NCI-H748 (cell line): ENCODE measurements around the gene IL1R2.
"Not testable (repeated sequence)": the region's sequence is repeated elsewhere in the genome, so short reads cannot be mapped to it uniquely, and the experiment has no call there.

ENCODE experiments used
- DNase-seq: peaks from one replicate; lab custom pipeline; 2025; ENCODE audit not compliant: unreplicated experiment; lab: John Stamatoyannopoulos, UW

IL1R2 gene

GRCh38 chr2:102057502-102058292 is 65.9 kb downstream of the IL1R2 start:
- DNase-seq = no peak

DNA sequence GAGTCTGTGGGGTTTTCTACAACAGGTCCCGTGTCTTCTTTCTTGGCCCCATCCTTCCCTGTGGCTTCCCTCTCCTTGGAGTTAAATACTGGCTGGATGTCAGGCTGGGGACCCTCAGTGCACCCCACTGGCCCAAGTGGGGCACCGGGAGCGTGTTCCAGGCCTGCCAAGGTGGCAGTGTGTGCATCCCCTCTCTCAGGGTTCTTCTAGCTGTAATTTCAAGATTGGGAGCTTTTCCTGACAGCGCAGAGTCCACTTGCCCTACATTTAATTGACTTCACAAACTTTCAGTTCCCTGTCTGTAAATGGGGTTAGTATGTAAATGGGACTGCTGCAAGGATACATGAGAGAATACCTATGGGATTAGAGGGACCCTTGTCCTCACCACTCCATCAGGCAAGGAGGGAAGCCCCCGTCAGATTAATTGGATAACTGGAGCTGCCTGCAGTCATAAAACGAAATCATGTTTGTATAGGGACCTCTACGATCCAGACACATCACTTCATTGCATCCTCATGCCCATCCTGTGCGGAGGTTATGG is 66.6 kb downstream of the IL1R2 start:
- DNase-seq = no peak

DNA sequence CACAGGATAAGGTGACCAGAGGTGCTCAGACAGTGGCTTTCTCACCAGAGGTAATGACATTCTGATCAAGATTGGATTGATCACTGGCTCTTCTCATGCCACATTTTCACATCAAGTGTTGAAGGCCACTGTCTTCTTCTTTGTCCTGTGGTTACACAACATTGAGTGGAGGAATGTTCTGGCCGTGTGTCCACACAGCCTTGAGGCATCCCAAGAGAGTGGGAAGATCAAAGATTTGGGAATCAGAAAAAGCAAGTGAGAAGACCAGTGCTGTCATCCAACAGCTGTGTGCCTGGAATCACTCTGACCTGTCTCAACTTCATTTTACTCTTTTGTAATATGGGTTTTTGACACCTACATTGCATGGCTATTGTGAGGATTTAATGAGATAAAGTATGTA is 67.4 kb downstream of the IL1R2 start:
- no peak for DNase-seq

DNA sequence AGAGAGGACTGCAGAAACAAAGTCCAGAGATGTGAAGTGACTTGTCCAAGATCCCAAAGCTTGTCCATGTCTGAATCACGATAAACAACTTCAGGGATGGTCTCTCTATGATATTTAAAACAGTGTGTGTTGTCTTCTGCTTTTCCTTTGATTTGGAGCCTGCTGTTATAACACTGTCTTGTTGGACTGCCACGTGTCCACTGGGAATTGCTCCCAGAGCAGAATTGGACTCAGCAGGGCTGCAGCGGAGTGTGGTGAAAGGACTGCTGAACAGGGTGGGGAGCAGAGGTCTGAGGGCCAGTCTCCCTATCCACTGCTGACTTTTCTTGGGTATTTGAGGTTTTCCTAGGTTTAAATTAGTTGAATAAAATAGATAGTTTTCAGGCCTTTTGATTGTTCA is 68.3 kb downstream of the IL1R2 start:
- DNase-seq = no peak

DNA sequence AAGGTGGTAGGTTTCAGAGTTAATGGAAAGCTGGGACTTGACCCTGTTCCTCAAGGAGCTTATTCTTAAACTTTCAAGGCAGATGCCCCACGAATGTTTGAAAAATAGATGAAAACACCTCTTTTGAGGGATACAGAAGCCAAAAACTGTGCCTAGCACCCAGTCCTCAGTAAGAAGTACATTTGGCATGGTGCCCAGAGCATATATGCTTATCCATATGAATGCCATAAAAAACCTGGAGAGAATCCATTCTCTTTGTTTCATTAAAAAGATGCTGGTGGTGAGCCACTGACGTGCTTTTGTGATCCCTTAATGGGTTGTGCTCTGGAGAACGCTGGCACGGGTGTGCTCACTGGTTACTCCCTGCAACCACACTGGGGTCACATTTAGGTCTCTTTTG is 69.0 kb downstream of the IL1R2 start:
- no peak for DNase-seq

- no peak for DNase-seq
These were observed 69.5 kb downstream of the IL1R2 start for GRCh38 chr2:102061286-102061699.

- DNase-seq = no peak
These were observed 70.4 kb downstream of the IL1R2 start for GRCh38 chr2:102061962-102062795.

- DNase-seq = no peak
These were observed 71.0 kb downstream of the IL1R2 start for GRCh38 chr2:102062802-102063201.

- no peak for DNase-seq
These were observed 71.7 kb downstream of the IL1R2 start for GRCh38 chr2:102063487-102063911.

DNA sequence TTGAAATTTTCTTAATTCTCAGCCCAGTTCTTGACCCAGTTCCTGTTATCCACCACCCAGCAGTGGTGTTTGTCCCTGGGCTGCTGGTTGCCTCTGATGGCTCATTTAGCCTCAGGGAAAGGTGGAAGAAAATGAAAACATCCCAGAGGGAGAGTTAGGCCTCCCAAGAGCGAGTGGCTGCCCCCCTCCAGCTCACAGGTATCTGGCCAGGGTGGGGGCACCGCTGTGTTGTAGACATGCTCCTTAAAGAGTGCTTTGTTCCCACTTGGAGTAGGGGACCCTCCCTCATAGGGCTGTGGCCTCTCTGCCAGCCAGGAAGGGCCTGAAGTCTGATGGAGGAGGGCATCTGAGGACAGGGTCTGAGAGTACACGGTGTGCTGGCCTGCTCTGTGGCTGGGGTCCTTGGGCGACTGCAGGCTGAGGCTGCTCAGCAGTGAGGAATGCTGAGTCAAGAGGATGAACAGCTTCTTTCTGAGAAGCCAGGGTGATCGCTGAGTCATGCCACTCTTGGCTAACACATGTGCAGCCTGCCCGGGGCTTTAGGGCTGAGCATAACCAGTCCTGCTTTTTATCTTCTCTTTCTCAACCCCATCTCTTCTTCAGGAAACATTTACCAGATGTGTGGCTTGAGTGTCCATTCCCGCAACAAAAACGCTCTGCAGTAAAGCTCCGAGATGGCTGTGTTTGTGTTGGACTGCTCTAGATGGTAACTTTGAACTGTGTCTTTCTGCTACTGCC is 72.3 kb downstream of the IL1R2 start:
- DNase-seq = no peak

DNA sequence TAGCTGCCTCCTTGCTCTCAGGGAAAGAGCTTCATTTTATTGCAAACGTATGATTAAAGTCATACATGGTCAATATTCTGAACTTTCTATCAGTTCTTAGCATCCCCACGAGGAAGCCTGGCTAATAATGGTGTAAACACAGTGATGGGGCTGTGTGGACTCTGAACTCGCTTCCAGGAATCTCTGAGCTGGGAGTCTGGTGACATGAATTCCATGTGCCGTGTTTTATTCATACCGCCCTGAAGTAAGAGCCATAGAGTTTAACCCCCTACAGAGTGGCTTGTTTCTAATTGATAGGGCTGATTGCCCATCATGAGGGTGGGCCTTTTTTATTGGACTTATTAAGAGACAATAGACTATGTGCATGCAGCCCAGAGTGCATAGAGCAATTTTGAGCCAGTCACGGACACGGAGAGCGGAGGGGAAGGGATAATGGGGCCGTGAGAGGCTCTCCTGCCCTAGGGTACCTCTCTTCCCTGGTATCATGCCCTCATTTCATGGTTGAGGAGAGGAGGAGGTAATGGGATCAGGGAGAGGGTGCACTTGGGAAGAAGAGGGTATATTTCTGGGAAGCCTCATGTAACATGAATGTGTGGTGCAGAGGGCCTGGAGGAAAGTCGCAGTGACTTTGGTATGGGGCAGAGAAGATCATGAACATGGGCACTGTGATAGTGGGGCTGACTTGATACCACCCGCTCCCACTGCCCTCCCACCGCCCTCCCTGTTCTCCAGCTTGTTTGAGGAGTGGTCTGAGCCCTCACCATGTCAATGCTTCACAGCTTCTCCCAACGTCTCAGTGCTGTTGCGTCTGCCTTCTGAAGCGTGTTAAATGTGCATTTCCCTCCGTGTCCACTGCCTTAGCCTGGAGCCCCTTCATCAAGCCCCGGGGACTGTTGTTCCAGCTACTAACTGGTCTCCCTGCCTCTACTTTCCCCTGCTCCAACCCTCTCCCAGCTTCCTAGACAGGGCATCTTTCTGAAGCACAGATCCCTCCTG is 73.2 kb downstream of the IL1R2 start:
- DNase-seq = peak; percentile 2

DNA sequence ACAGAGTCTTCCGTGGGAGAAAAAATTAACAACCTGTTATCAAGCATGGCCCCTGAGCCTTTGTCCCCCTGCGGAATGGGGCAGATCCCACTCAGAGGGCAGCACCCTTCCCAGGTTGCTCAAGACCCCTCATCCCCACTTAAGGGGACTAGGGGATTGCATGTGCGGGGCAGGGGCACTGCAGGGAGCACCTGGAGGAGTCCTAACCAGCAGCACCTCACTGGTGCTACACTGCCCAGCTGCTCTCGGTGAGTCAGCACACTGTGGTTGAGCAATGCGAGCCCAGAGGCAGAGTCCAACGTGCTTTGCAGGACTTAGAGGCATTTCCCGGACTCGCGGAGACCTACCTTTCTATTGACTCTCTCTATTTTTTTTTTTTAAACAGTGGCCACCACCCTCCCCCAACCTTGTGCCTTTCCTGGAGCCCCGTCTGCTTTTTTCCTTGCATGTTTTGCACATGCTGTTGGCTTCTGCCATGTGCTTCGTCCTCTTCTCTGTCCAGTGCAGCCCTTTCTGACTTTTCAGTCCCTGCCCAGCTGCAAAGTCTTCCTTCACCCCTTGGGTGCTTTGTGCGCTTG is 74.0 kb downstream of the IL1R2 start:
- no peak for DNase-seq

DNA sequence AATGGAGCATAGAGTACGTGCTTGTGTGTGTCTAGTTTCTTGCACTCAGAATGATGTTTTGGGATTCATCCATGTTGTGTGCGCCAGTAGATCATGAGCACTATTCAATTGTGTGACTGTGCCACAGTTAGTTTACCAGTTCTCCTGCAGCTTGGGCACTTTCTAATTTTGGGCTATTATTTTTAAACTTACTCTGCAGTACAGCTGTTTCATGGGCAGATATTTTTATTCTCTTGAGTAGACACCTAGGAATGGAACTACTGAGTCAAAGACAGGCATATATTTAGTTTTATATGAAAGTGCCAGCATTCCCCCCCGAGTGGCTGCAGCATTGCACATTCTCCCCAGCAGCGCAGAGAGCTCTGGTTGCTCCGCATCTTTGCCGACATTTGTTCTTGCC is 74.8 kb downstream of the IL1R2 start:
- DNase-seq = no peak

DNA sequence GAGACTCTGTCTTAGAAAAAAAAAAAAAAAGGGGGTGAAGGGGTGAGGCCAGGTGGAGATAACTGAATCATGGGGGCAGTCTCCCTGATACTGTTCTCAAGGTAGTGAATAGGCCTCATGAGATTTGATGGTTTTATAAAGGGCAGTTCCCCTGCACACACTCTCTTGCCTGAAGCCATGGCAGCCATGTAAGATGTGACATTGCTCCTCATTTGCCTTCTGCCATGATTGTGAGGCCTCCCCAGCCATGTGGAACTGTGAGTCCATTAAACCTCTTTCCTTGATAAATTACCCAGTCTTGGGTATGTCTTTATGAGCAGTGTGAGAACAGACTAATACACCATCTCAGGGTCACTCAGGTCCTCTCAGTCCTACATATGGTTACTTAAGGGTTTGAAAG is 76.4 kb downstream of the IL1R2 start:
- DNase-seq = not testable (repeated sequence)

DNA sequence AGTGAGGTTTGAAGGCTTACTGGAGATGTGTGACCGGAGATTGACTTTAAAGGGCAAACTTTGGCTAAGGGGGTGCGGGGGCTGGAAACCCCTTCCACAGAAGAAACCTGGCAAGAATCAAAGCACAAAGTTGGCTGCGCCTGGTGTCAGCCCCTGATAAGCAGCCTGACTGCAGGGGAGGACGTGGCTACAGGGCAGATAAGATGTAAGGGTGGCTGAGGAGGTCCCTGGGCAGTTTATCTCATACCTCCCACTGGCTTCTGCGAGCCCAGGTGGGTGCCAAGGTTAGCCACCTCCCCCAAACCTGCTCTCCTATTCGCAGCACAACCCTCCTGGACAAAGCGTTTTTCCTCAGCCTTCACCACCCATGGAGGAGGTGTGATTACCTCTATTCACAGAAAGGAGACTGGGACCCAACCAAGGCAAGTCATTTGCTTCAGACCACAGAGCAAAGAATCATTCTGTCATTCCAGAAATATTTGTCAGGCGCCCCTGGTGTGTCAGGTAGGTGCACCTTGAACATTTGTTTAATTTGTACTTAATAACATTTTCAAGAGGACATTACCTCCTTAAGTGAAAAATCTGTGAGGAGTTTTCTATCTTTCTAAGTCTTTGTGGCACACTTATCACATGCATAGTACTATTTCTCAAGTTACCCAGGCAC is 77.7 kb downstream of the IL1R2 start:
- no peak for DNase-seq

GRCh38 chr2:102070058-102070642 is 78.4 kb downstream of the IL1R2 start:
- DNase-seq = no peak

- DNase-seq = no peak
These were observed 81.0 kb downstream of the IL1R2 start for GRCh38 chr2:102072741-102073140.

DNA sequence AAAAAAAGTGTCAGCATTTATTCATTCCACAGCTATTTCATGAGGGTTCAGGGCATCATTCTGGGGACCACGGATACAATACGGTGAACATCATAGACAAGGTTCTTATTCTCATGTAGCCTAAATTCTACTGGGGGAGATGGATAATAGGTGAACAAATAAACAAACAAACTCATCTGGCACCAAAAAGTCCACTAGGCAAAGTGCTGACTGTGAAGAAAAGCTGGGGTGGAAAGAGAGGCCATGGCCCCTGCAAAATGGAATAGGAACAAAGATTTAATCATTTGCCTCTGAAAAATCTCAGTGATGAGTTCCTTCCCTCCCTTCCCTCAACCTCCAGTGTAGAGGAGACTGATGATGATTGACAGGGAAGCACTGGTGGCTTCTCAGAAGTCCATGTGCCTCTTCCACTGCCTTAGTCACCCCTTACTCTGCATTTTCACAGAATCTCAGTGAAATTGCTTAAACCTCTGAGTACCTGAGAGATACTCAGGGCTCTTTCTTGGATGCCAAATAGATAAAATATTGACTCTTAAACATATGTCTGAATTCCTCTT is 81.5 kb downstream of the IL1R2 start:
- DNase-seq = no peak
